ENCODE results near the gene IL17A. TPM values are rescaled to one million over a fixed set of nuclear protein-coding genes. Genes with fewer than 3 reads are reported as not detected.

IL17A gene
- total RNA-seq, result not detected

- no peak for DNase-seq
Measured at GRCh38 chr6:52186075-52186474, at the start of gene IL17A. TSS of gene IL17A (plus strand) at chr6:52186375. CDS start at chr6:52186432, 57 bp downstream.

GRCh38 chr6:52136934-52137467 lies 49.2 kb upstream of the IL17A start:
- no peak for DNase-seq

DNA sequence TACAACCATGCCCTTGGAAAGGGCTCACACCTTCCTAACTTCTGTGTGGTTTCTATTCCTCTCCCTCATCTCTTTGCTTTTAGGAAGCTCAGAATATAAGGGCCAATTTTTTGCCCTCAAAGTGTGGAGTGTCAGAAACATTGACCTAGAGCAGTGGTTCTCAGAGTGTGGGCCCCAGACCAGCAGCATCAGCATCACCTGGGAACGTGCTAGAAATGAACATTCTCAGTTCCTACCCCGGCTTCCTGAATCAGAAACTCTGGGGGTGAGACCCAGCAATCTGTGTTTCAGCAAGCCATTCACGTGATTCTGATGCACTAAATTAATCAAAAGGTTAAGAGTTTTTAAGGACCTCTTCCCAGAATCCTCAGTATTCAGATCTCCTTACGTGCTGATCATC lies 47.9 kb upstream of the IL17A start:
- no peak for DNase-seq

DNA sequence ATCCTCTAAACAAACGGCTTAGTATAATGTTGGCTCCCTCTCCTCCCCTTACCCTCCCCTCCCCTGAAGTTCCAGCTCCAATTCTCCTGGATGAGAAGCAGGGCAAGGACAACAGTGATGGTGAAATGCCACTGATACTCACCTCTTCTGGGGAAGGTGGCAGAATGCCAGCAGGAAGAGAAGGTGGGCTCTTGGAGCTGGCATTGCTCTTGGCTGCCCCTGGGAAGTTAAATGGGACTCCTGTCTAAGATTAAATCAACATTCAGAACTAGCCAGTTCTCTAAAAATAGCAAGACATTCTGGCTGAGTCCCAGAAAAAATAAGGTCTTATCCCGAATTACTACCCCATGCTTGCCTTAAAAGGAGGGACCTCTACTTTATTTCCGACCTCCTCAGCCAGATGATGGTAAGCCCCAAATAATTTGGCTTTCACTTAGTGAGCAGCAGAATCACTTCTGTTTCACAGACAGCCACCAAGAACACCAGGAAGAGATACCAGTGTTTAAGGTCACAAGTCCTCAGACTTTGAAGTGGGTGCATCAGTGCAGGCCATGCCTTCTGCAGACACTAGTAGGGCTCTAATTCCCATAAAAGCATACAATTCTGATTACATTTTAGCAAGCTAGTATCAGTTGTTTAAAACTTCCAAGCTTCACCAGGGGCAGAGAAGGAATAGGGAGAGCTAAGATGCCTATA lies 46.0 kb upstream of the IL17A start:
- peak; percentile 76 for DNase-seq

DNA sequence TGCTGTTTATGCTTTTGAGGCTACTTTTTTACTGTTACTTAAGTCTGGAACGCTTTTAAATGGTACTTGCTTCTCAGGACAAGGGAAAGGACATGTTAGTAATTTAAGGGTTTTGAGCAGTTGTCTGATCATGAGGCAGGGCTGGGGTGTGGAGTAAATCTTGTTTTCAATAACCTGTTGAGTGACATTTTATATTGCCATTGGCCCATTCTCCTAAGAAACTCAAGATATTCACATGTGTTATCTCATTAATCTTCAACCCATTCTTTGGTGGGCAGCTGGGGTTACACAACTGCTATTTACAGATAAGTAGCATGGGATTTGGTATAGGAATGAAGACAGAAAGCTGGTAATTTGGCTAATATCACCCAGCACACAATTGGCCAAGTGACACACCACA lies 44.6 kb upstream of the IL17A start:
- DNase-seq, result no peak

GRCh38 chr6:52142556-52142955 lies 43.6 kb upstream of the IL17A start:
- no peak for DNase-seq

- DNase-seq, result no peak
Measured at GRCh38 chr6:52143551-52143950, 42.6 kb upstream of the IL17A start.

- DNase-seq, result no peak
Measured at GRCh38 chr6:52144196-52145076, 41.7 kb upstream of the IL17A start.

- no peak for DNase-seq
Measured at GRCh38 chr6:52146851-52147445, 39.2 kb upstream of the IL17A start.

- DNase-seq, result no peak
Measured at GRCh38 chr6:52149076-52149475, 37.1 kb upstream of the IL17A start.

DNA sequence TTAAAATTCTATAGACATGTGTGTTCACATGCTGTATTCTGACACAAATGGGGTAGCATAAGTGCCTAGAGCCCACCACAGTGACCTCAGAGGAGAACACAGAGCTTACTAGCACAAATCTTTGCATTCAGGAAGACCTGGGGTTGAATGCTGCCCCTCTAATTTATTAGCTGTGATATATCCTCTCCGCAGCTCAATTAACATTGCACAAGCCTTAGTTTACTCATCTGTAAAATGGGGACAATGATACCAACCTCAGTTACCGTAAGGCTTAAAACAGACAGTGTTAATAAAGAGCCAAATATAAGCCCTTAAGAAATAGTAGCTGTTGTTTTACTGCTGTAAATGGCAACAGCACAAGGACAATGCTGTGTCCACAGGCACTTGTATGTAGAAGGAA lies 36.2 kb upstream of the IL17A start:
- no peak for DNase-seq

GRCh38 chr6:52152070-52152423 lies 34.1 kb upstream of the IL17A start:
- DNase-seq, result no peak

DNA sequence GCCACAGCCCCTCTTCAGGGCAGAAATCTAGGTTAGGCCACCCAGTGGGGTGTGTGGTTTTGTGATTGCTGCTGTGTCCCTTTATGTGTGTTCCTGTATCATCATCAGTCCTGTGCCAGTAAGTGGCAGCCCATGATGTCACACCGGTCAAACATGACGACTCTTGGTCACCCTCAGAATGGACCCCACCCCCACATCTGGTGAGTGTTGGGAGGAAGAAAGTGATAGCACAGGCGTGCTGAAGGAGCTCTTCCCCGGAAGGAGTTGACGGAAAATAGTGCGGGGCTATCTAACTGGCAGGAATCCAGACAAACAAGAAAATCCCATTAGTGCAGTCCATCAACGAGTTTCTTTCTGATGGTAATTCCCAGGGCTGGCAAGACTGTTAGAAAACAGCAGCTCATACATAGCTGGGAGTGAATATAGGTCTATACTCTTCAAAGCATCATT lies 33.4 kb upstream of the IL17A start:
- DNase-seq, result no peak

DNA sequence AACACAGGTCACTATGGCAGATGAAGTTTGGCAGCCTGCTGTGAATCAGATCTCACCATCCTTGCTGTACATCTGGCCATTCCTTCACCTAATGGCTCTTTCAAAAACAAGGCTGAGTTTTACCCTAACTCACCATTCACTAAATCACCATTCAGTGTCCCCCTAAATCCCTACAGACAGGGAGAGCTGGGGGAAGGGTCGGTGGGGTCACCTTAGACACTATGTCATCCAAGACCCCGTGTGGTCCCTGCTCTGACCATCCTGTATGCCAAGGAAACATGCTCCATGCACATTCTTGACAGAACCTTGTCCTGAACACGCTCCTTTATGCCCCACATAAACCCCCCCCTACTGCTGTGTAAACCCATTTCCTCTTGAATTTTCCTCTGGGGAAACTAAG lies 31.8 kb upstream of the IL17A start:
- DNase-seq, result no peak

- peak; percentile 13 for DNase-seq
Measured at GRCh38 chr6:52155791-52156576, 30.2 kb upstream of the IL17A start.

DNA sequence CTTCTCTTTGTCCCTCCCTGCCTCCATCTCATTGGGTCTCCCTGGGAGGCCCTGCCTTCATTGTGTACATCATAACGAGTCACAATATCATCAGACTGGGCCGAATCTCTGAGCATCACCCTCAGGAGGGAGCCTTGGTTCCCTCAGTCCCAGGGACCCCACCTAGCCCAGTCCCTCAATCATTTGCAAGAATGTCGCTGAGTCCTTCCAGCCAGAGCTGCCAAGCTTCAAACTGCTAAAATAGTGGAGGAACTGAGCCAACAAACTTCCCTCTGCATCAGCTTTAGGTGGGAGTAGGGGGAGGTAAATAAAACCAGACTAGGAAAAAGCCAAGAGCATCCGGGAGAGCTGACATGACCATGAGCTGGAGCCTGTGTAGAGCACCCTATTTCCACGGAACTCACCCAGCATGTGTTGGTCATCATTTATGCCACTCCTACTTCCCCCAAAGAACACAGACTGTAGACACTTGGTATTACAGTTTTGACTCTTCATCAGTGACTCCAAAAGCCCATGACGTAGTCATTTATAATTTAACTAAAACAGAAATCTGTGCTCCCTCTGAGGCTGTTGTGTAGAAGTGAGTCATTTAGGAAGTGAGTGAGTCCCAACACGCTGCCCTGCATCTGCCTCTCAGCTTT lies 28.8 kb upstream of the IL17A start:
- no peak for DNase-seq

DNA sequence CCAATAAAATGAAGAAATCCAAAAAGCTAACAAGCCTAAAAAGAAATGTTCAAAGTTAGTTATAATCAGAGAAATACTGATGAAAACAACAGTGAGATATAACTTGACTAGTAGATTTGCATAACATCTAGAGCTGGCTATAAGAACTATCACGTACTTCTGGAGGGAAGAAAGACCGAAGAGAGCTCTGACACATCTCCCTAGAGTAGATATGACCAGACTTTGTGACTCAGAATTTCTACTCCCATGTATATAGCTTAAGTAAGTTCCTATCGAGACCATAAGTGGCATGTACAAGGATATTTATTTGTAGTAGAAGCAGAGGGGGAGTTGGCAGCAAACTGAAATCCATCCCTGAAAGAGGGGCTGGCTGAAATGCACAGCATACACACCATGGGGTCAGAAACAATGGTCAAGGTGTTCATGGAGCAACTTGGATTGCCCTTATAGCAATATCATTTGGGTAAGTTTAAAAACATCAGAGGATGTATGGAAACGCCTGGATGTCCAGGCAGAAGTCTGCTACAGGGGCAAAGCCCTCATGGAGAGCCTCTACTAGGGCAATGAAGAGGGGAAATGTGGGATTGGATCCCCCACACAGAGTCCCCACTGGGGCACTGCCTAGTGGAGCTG lies 25.6 kb upstream of the IL17A start:
- DNase-seq, result no peak

GRCh38 chr6:52161689-52162438 lies 24.3 kb upstream of the IL17A start:
- DNase-seq, result no peak

DNA sequence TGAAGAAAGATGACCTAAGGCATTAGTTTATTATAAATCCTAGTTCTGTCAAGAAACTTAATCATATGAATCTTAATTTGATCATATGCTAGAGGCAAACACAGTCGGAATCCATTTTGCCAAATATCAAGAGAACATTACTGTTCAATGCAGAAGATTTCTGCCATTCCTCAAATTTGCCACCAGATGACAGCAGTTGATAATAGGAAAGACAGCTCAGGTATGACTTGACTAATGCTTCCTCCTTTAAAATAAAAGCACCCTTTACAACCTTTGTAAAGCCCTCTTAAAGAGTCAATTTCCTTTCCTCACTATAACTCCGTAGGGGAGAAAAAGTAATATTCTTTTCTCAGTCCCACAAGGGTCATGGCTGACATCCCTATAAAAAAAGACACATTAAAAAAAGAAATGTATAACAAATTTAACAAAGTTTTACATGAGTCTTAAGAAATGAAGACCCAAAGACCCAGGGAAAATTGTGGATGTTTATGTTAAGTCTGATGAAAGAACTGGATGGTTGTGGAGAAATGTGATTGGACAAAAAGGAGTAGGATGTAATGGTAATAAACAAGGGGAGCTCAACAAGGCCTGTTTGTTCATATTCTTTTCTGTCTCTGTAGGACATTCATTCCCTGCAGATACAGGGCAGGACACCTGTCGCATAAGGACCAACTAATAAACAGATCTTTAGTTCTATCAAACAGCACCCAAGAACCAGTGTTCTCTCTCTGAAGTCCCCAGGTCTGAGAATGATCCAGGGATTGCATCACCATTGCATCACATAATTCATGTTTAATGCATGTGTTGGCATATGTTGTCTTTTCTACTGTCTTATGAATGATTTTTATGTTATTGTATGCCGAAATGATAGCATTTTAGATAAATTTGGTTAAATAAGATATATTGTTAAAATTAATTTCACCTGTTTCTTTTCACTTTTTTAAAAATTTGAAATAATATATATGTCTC lies 23.0 kb upstream of the IL17A start:
- no peak for DNase-seq
